Mesothelial cell of epicardium (in vitro differentiated cells): ENCODE data around the gene DARS1. TPM values are rescaled to one million over a fixed set of nuclear protein-coding genes. Genes with fewer than 3 reads are reported as not detected.

ENCODE experiments used
- DNase-seq, 2 experiments: peaks; one replicate each; pipeline ENCODE4 v3.0.0; 2021; ENCODE audit warnings: low spot score in 2 of 2; ENCODE audit not compliant: unreplicated experiment in 2 of 2
- H3K27ac Mint-ChIP-seq: 2 replicates; pipeline ENCODE4 v1.8.0; 2021; ENCODE audit warnings: mixed read lengths
- H3K27me3 Mint-ChIP-seq: 2 replicates; pipeline ENCODE4 v1.8.0; 2021; ENCODE audit warnings: low read depth, mixed read lengths
- H3K36me3 Mint-ChIP-seq: 2 replicates; pipeline ENCODE4 v1.8.0; 2021; ENCODE audit warnings: mixed read lengths
- H3K4me1 Mint-ChIP-seq: 2 replicates; pipeline ENCODE4 v1.8.0; 2021; ENCODE audit warnings: mixed read lengths
- H3K4me3 Mint-ChIP-seq: 2 replicates; pipeline ENCODE4 v1.8.0; 2021; ENCODE audit warnings: mild to moderate bottlenecking, moderate library complexity, mixed read lengths
- H3K9me3 Mint-ChIP-seq: 2 replicates; pipeline ENCODE4 v1.8.0; 2021; ENCODE audit warnings: mixed read lengths
- total RNA-seq: library from RNA; stranded (reverse); gene quantifications from 3 replicates; pipeline ENCODE4 v1.2.1, GENCODE V29; 2021
- TF ChIP-seq, protein P1 (sequence below): fragments of 200-600 bp; sonication (generic); IDR thresholded peaks from one replicate; pipeline ENCODE4 v1.5.0; 2021; ENCODE audit warnings: antibody characterized with exemption; ENCODE audit not compliant: unreplicated experiment

DARS1 gene
- total RNA-seq, 1 donor from 2014 or later = 82.6 TPM

- Mint-ChIP-seq H3K27me3 (no peaks in the 10 kb centered on the region), H3K4me1 (no peaks in the 10 kb centered on the region), H3K27ac (no peak overlapping the region), H3K4me3 (no peak overlapping the region), H3K36me3 (peaks cover 37% of the 10 kb centered on the region), H3K9me3 (no peaks in the 10 kb centered on the region)
- TF ChIP-seq, protein P1, sequence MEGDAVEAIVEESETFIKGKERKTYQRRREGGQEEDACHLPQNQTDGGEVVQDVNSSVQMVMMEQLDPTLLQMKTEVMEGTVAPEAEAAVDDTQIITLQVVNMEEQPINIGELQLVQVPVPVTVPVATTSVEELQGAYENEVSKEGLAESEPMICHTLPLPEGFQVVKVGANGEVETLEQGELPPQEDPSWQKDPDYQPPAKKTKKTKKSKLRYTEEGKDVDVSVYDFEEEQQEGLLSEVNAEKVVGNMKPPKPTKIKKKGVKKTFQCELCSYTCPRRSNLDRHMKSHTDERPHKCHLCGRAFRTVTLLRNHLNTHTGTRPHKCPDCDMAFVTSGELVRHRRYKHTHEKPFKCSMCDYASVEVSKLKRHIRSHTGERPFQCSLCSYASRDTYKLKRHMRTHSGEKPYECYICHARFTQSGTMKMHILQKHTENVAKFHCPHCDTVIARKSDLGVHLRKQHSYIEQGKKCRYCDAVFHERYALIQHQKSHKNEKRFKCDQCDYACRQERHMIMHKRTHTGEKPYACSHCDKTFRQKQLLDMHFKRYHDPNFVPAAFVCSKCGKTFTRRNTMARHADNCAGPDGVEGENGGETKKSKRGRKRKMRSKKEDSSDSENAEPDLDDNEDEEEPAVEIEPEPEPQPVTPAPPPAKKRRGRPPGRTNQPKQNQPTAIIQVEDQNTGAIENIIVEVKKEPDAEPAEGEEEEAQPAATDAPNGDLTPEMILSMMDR = no peak
- no peak for DNase-seq
Measured at GRCh38 chr2:135926605-135927004, 58.8 kb downstream of the DARS1 start.

DNA sequence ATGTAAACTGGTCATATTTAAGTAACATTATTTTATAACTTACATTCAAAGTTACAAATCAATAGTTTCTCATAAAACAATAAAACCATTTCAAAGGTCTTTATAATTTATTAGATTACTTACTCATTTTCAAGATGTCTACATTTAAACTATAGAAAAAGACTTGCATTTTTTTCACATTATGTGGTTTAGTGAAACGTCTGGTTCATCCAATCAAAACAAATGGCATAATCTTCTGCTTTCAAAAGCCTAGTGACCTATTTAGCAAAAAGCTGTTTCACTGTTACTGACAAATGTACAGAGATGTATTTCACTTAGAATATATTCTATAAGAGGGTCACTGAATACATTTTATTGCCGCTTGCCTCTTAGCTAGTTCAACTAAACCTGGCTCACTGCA lies 59.9 kb downstream of the DARS1 start:
- Mint-ChIP-seq H3K4me3 (no peak overlapping the region), H3K4me1 (no peaks in the 10 kb centered on the region), H3K9me3 (no peaks in the 10 kb centered on the region), H3K27me3 (no peaks in the 10 kb centered on the region), H3K36me3 (peaks cover 33% of the 10 kb centered on the region), H3K27ac (no peak overlapping the region)
- no peak for DNase-seq
- TF ChIP-seq, protein P1 = no peak

- Mint-ChIP-seq H3K4me1 (no peaks in the 10 kb centered on the region), H3K9me3 (no peaks in the 10 kb centered on the region), H3K4me3 (no peak overlapping the region), H3K36me3 (peaks cover 10% of the 10 kb centered on the region), H3K27ac (no peak overlapping the region), H3K27me3 (no peaks in the 10 kb centered on the region)
- TF ChIP-seq, protein P1 = peak; percentile 65
- DNase-seq = no peak
Measured at GRCh38 chr2:135916207-135916606, 69.2 kb downstream of the DARS1 start.

- no peak overlapping the region for H3K27ac Mint-ChIP-seq
- H3K4me3 Mint-ChIP-seq = no peak overlapping the region
- no peak for DNase-seq
- TF ChIP-seq, protein P1 = no peak
- H3K9me3 Mint-ChIP-seq = no peaks in the 10 kb centered on the region
- peaks cover 13% of the 10 kb centered on the region for H3K36me3 Mint-ChIP-seq
- H3K4me1 Mint-ChIP-seq = no peaks in the 10 kb centered on the region
- H3K27me3 Mint-ChIP-seq = no peaks in the 10 kb centered on the region
Measured at GRCh38 chr2:135914485-135914884, 70.9 kb downstream of the DARS1 start.

- TF ChIP-seq, protein P1 = peak; percentile 88
- Mint-ChIP-seq H3K27me3 (no peaks in the 10 kb centered on the region), H3K4me3 (no peak overlapping the region), H3K9me3 (no peaks in the 10 kb centered on the region), H3K36me3 (peaks cover 17% of the 10 kb centered on the region), H3K27ac (no peak overlapping the region), H3K4me1 (no peaks in the 10 kb centered on the region)
- DNase-seq = no peak
Measured at GRCh38 chr2:135913727-135914365, 71.6 kb downstream of the DARS1 start.
